ENCODE measurements around the gene SDK2. TPM values are rescaled to one million over a fixed set of nuclear protein-coding genes. Genes with fewer than 3 reads are reported as not detected.

The SDK2 gene
- total RNA-seq, 1 experiment from 2014 or later: 0.67 TPM

- H3K36me3 ChIP-seq (ENCODE audit: insufficient read depth, low read length, poor library complexity, severe bottlenecking): no peaks in the 10 kb centered on the region
- no peak overlapping the region for H3K4me3 ChIP-seq (ENCODE audit: low read depth, low read length, poor library complexity, severe bottlenecking)
- H3K4me1 ChIP-seq (ENCODE audit: insufficient read depth, low read length, poor library complexity, severe bottlenecking): no peaks in the 10 kb centered on the region
- no TSS peak for BruUV-seq (replicated peaks)
- DNase-seq (ENCODE audit: low spot score): no peak
- TF ChIP-seq CTCF (conservative IDR thresholded peaks at IDR 0.05; ENCODE audit: low read depth, low read length) (no peak), EZH2 (IDR thresholded peaks at IDR 0.05; ENCODE audit: borderline replicate concordance, low read depth, low read length, poor library complexity, severe bottlenecking) (no peak)
- POLR2A ChIA-PET (ENCODE audit: low non-redundant PET): no interaction called here
- no peak overlapping the region for H3K27ac ChIP-seq (ENCODE audit: low read depth, low read length, poor library complexity, severe bottlenecking)
- CTCF ChIA-PET: no interaction called here
- intact Hi-C loops (cut with micrococcal nuclease; ENCODE audit: unreplicated experiment): no loop called here
- H3K27me3 ChIP-seq (replicated peaks; ENCODE audit: insufficient read depth, low read depth, low read length, poor library complexity): no peaks in the 10 kb centered on the region
- H3K9me3 ChIP-seq (ENCODE audit: low read depth, low read length, poor library complexity, severe bottlenecking): no peaks in the 10 kb centered on the region
Measured at GRCh38 chr17:73686126-73686525, 41.9 kb upstream of the SDK2 start.

GRCh38 chr17:73684183-73684582 is 39.9 kb upstream of the SDK2 start:
- ChIA-PET CTCF (no interaction called here), POLR2A (ENCODE audit: low non-redundant PET) (no interaction called here)
- DNase-seq (ENCODE audit: low spot score): no peak
- no TSS peak for BruUV-seq (replicated peaks)
- Histone ChIP-seq H3K36me3 (ENCODE audit: insufficient read depth, low read length, poor library complexity, severe bottlenecking) (no peaks in the 10 kb centered on the region), H3K27me3 (replicated peaks; ENCODE audit: insufficient read depth, low read depth, low read length, poor library complexity) (no peaks in the 10 kb centered on the region), H3K4me1 (ENCODE audit: insufficient read depth, low read length, poor library complexity, severe bottlenecking) (no peaks in the 10 kb centered on the region), H3K4me3 (ENCODE audit: low read depth, low read length, poor library complexity, severe bottlenecking) (no peak overlapping the region), H3K9me3 (ENCODE audit: low read depth, low read length, poor library complexity, severe bottlenecking) (no peaks in the 10 kb centered on the region), H3K27ac (ENCODE audit: low read depth, low read length, poor library complexity, severe bottlenecking) (no peak overlapping the region)
- no peak for TF ChIP-seq EZH2 (IDR thresholded peaks at IDR 0.05; ENCODE audit: borderline replicate concordance, low read depth, low read length, poor library complexity, severe bottlenecking)
- no peak for TF ChIP-seq CTCF (conservative IDR thresholded peaks at IDR 0.05; ENCODE audit: low read depth, low read length)
- intact Hi-C loops (cut with micrococcal nuclease; ENCODE audit: unreplicated experiment): no loop called here

- Histone ChIP-seq H3K9me3 (ENCODE audit: low read depth, low read length, poor library complexity, severe bottlenecking) (no peaks in the 10 kb centered on the region), H3K36me3 (ENCODE audit: insufficient read depth, low read length, poor library complexity, severe bottlenecking) (no peaks in the 10 kb centered on the region), H3K27ac (ENCODE audit: low read depth, low read length, poor library complexity, severe bottlenecking) (no peak overlapping the region), H3K4me1 (ENCODE audit: insufficient read depth, low read length, poor library complexity, severe bottlenecking) (no peaks in the 10 kb centered on the region), H3K27me3 (replicated peaks; ENCODE audit: insufficient read depth, low read depth, low read length, poor library complexity) (peaks cover 3% of the 10 kb centered on the region), H3K4me3 (ENCODE audit: low read depth, low read length, poor library complexity, severe bottlenecking) (no peak overlapping the region)
- ChIA-PET POLR2A (ENCODE audit: low non-redundant PET) (no interaction called here), CTCF (no interaction called here)
- intact Hi-C loops (cut with micrococcal nuclease; ENCODE audit: unreplicated experiment): no loop called here
- TF ChIP-seq CTCF (conservative IDR thresholded peaks at IDR 0.05; ENCODE audit: low read depth, low read length): no peak
- TF ChIP-seq EZH2 (IDR thresholded peaks at IDR 0.05; ENCODE audit: borderline replicate concordance, low read depth, low read length, poor library complexity, severe bottlenecking): no peak
- no peak for DNase-seq (ENCODE audit: low spot score)
- BruUV-seq (replicated peaks): no TSS peak
Measured at GRCh38 chr17:73683771-73684170, 39.5 kb upstream of the SDK2 start.
